GM21723 (cell line): ENCODE results near the gene GXYLT1.
"Not testable (repeated sequence)": the region's sequence is repeated elsewhere in the genome, so short reads cannot be mapped to it uniquely, and the experiment has no call there.

Experiments
- ATAC-seq: cut with Tn5 transposase; IDR thresholded peaks from one replicate; pipeline ENCODE4 v1.9.1; 2021; ENCODE audit warnings: mild to moderate bottlenecking, moderate library complexity; ENCODE audit not compliant: unreplicated experiment

Gene GXYLT1

GRCh38 chr12:42145552-42146215, 1.0 kb upstream of the GXYLT1 start:
- ATAC-seq = no peak

GRCh38 chr12:42145197-42145549, 499 bp upstream of the GXYLT1 start:
- no peak for ATAC-seq

GRCh38 chr12:42144158-42144407, 591 bp downstream of the GXYLT1 start:
- no peak for ATAC-seq

GRCh38 chr12:42143452-42144157, 1.1 kb downstream of the GXYLT1 start:
- ATAC-seq = peak; percentile 10

GRCh38 chr12:42141981-42142606, 2.6 kb downstream of the GXYLT1 start:
- ATAC-seq = no peak

- no peak for ATAC-seq
Measured at GRCh38 chr12:42140901-42141300, 3.8 kb downstream of the GXYLT1 start.

GRCh38 chr12:42135259-42135814, 9.3 kb downstream of the GXYLT1 start:
- ATAC-seq = no peak

GRCh38 chr12:42130672-42131402, 13.8 kb downstream of the GXYLT1 start:
- no peak for ATAC-seq

- no peak for ATAC-seq
Measured at GRCh38 chr12:42129595-42130204, 15.0 kb downstream of the GXYLT1 start.

- no peak for ATAC-seq
Measured at GRCh38 chr12:42128888-42129287, 15.8 kb downstream of the GXYLT1 start.

GRCh38 chr12:42128327-42128726, 16.3 kb downstream of the GXYLT1 start:
- ATAC-seq = no peak

- no peak for ATAC-seq
Measured at GRCh38 chr12:42126963-42127362, 17.7 kb downstream of the GXYLT1 start.

- no peak for ATAC-seq
Measured at GRCh38 chr12:42125388-42125767, 19.3 kb downstream of the GXYLT1 start.

- ATAC-seq = no peak
Measured at GRCh38 chr12:42124764-42125387, 19.8 kb downstream of the GXYLT1 start.

- ATAC-seq = no peak
Measured at GRCh38 chr12:42119085-42119633, 25.5 kb downstream of the GXYLT1 start.

GRCh38 chr12:42118136-42118879, 26.4 kb downstream of the GXYLT1 start:
- no peak for ATAC-seq

GRCh38 chr12:42109031-42109430, 35.6 kb downstream of the GXYLT1 start:
- no peak for ATAC-seq

- ATAC-seq = not testable (repeated sequence)
Measured at GRCh38 chr12:42106791-42107190, 37.9 kb downstream of the GXYLT1 start.

- ATAC-seq = no peak
Measured at GRCh38 chr12:42104784-42105183, 39.9 kb downstream of the GXYLT1 start.

GRCh38 chr12:42104087-42104486, 40.6 kb downstream of the GXYLT1 start:
- no peak for ATAC-seq
